K562 (cell line): Measurements from ENCODE around the gene KXD1. TPM values are rescaled to one million over a fixed set of nuclear protein-coding genes. Genes with fewer than 3 reads are reported as not detected.

Experiments used
- ATAC-seq: fragments of 200-7000 bp; cut with Tn5 transposase; 3 replicates; pipeline ENCODE4 v1.9.1; 2020; ENCODE audit warnings: moderate library complexity
- BruUV-seq: library from RNA; stranded (reverse); fragments of 400-500 nt; replicated peaks from 2 replicates; lab custom pipeline; 2021; lab: Mats Ljungman, UMichigan
- CTCF ChIA-PET: fragments of 300-600 bp; formaldehyde crosslinking; extraction: SDS; loops from one replicate; lab custom pipeline; 2021; ENCODE audit warnings: low intra/inter-chr PET ratio; lab: Yijun Ruan, JAX
- POLR2A ChIA-PET: fragments of 300-600, 350-650 bp; sonication (Branson Sonifier 250); formaldehyde crosslinking; extraction: SDS; loops from one replicate; lab custom pipeline; 2021; ENCODE audit warnings: antibody characterized with exemption, inconsistent platforms; lab: Yijun Ruan, JAX
- DNase-seq, 4 experiments: peaks; one replicate each; pipeline versions ENCODE4 v3.0.0 to v3.0.0-alpha.2; 2011 to 2018; ENCODE audit warnings: low spot score in 3 of 4, mixed read lengths in 3 of 4; ENCODE audit errors: extremely low read depth in 1 of 4
- FAIRE-seq: peaks from 2 replicates; lab custom pipeline; 2011; peaks lifted over from hg19 to GRCh38; lab: Jason Lieb, UNC
- H2AFZ ChIP-seq: 2 replicates; pipeline ENCODE4 v1.6.0; 2011; ENCODE audit warnings: low read depth, low read length, control low read depth, inconsistent platforms
- H3K27ac ChIP-seq: fragments of 200-600 bp; 3 replicates; pipeline ENCODE4 v1.8.0; 2011; ENCODE audit warnings: low read depth, mild to moderate bottlenecking, control low read depth, inconsistent platforms, low read length, moderate library complexity, mixed read lengths; ENCODE audit errors: extremely low read depth
- H3K27me3 ChIP-seq, 2 experiments: fragments of 300-600 bp in 1 of 2; 2 replicates in 1 of 2; 3 replicates in 1 of 2; pipeline versions ENCODE4 v1.6.0 to v1.8.0; 2011; ENCODE audit warnings: inconsistent platforms in 2 of 2, low read length in 2 of 2, mild to moderate bottlenecking in 1 of 2, mixed read lengths in 1 of 2, moderate library complexity in 1 of 2; ENCODE audit not compliant: control insufficient read depth in 2 of 2, insufficient read depth in 2 of 2
- H3K36me3 ChIP-seq: fragments of 300-600 bp; 3 replicates; pipeline ENCODE4 v1.8.0; 2011; ENCODE audit warnings: mild to moderate bottlenecking, low read length, inconsistent platforms; ENCODE audit not compliant: control insufficient read depth, insufficient read depth
- H3K4me1 ChIP-seq, 2 experiments: fragments of 200-600 bp in 1 of 2; replicated peaks in 1 of 2; 2 replicates in 1 of 2; 3 replicates in 1 of 2; pipeline versions ENCODE4 v1.5.1 to v1.8.0; 2011; ENCODE audit warnings: inconsistent platforms in 2 of 2, low read length in 2 of 2, mild to moderate bottlenecking in 1 of 2, mixed read lengths in 1 of 2, moderate library complexity in 1 of 2; ENCODE audit not compliant: control insufficient read depth in 2 of 2, insufficient read depth in 2 of 2
- H3K4me2 ChIP-seq: 2 replicates; pipeline ENCODE4 v1.6.1; 2011; ENCODE audit warnings: low read length, control low read depth, inconsistent platforms, mixed read lengths; ENCODE audit not compliant: insufficient read depth
- H3K4me3 ChIP-seq: fragments of 200-600 bp; sonication (generic), shearing (Covaris generic); 2 replicates; pipeline ENCODE4 v1.5.1; 2016; ENCODE audit warnings: control low read depth, inconsistent platforms
- H3K79me2 ChIP-seq: fragments of 200-600 bp; 3 replicates; pipeline ENCODE4 v1.8.0; 2011; ENCODE audit warnings: low read length, inconsistent platforms; ENCODE audit not compliant: control insufficient read depth, insufficient read depth
- H3K9ac ChIP-seq, 2 experiments: 2 replicates each; pipeline versions ENCODE4 v1.6.0 to v1.6.1; 2011; ENCODE audit warnings: low read depth in 2 of 2, low read length in 2 of 2, control low read depth in 1 of 2, inconsistent platforms in 1 of 2, mild to moderate bottlenecking in 1 of 2, mixed read lengths in 1 of 2; ENCODE audit not compliant: insufficient read depth in 1 of 2
- H3K9me1 ChIP-seq: one replicate; pipeline ENCODE4 v1.6.0; 2011; ENCODE audit warnings: inconsistent platforms, mild to moderate bottlenecking, low read length, moderate library complexity; ENCODE audit not compliant: control insufficient read depth, insufficient read depth
- H3K9me3 ChIP-seq: replicated peaks from 2 replicates; pipeline ENCODE4 v1.5.1; 2011; ENCODE audit warnings: low read depth, low read length, inconsistent platforms; ENCODE audit not compliant: control insufficient read depth, insufficient read depth
- H4K20me1 ChIP-seq: replicated peaks from 2 replicates; pipeline ENCODE4 v1.6.1; 2011; ENCODE audit warnings: low read length, inconsistent platforms, mixed read lengths; ENCODE audit not compliant: control insufficient read depth, insufficient read depth
- MAFF ChIP-seq: IDR thresholded peaks from 2 replicates; pipeline ENCODE4 v1.6.1; 2012; ENCODE audit warnings: low read length, improper control_type of control experiment
- NFE2 ChIP-seq: IDR thresholded peaks from 2 replicates; pipeline ENCODE4 v1.6.1; 2014; ENCODE audit warnings: antibody characterized with exemption, low read depth
- NFE2L1 ChIP-seq: fragments of 450-650 bp; IDR thresholded peaks from 2 replicates; pipeline ENCODE4 v1.6.1; 2016; ENCODE audit warnings: missing genetic modification characterization, low read depth, mild to moderate bottlenecking, missing compliant biosample characterization, moderate library complexity, borderline replicate concordance
- POLR2G ChIP-seq: fragments of 200-400 bp; formaldehyde crosslinking; IDR thresholded peaks from 2 replicates; pipeline ENCODE4 v1.6.1; 2017; ENCODE audit warnings: low read depth, mild to moderate bottlenecking, antibody characterized with exemption, low read length, moderate library complexity
- RBFOX2 ChIP-seq: fragments of 200-400 bp; formaldehyde crosslinking; IDR thresholded peaks from 2 replicates; pipeline ENCODE4 v1.6.1; 2017; ENCODE audit warnings: low read depth, mild to moderate bottlenecking, low read length, moderate library complexity
- RBM22 ChIP-seq: fragments of 200-400 bp; formaldehyde crosslinking; IDR thresholded peaks from 2 replicates; pipeline ENCODE4 v1.6.1; 2018; ENCODE audit warnings: low read length, low read depth; ENCODE audit not compliant: poor library complexity, severe bottlenecking
- RBM34 ChIP-seq: fragments of 200-400 bp; formaldehyde crosslinking; IDR thresholded peaks from 2 replicates; pipeline ENCODE4 v1.6.1; 2018; ENCODE audit warnings: low read length, borderline replicate concordance; ENCODE audit not compliant: insufficient read depth
- ZNF655 ChIP-seq: fragments of 250-450 bp; sonication (Bioruptor Pico); IDR thresholded peaks from 2 replicates; pipeline ENCODE4 v1.5.0; 2021
- whole genome bisulfite sequencing: fragments of 100-300 bp; shearing (Covaris generic); methylation state at CpG from one replicate; pipeline ENCODE4 v1.1.6; 2016; ENCODE audit warnings: low coverage, mixed read lengths; ENCODE audit not compliant: insufficient coverage; ENCODE audit errors: missing lambda C conversion rate; 5-methylcytosine and 5-hydroxymethylcytosine counted together
- in situ Hi-C: fragments of 300-500 bp; cut with MboI; formaldehyde crosslinking; loops from 4 replicates; pipeline ENCODE4 v1.15.0; 2018; ENCODE audit warnings: inconsistent platforms, mixed read lengths
- intact Hi-C: fragments of 100-400 bp; cut with micrococcal nuclease; formaldehyde crosslinking; loops from 2 replicates; pipeline ENCODE4 v1.14.2; 2022
- polyA plus RNA-seq, 8 experiments: library from polyadenylated mRNA; depleted of rRNA in 4 of 8; stranded (reverse) in 5 of 8; unstranded in 3 of 8; fragments of >200 nt; fragmentation: Nextera tagmentation in 2 of 8; fragmentation: Illumina TruSeq in 1 of 8; extraction: Ambion mirVana in 2 of 8; extraction: Trizol in 1 of 8; gene quantifications; 2 replicates each; pipeline versions ENCODE4 v1.2.1 to v1.2.3, GENCODE V29; 2011 to 2014; ENCODE audit warnings: inconsistent platforms in 1 of 8, missing spikeins in 1 of 8
- total RNA-seq, 7 experiments: library from RNA; depleted of rRNA in 6 of 7; stranded (reverse); fragments of >200 nt in 6 of 7; fragmentation: Illumina TruSeq in 2 of 7; extraction: Trizol in 2 of 7; gene quantifications; 2 replicates each; pipeline versions ENCODE4 v1.2.1 to v1.2.3, GENCODE V29; 2011 to 2021; ENCODE audit warnings: low replicate concordance in 1 of 7
- TF ChIP-seq, protein P1 (sequence below), 2 experiments: IDR thresholded peaks; 2 replicates each; pipeline ENCODE4 v1.6.1; 2011; ENCODE audit warnings: borderline replicate concordance in 1 of 2, control low read depth in 1 of 2, low read depth in 1 of 2, low read length in 1 of 2, mild to moderate bottlenecking in 1 of 2, mixed read lengths in 1 of 2, moderate library complexity in 1 of 2; ENCODE audit not compliant: insufficient read depth in 1 of 2, insufficient read length in 1 of 2, poor library complexity in 1 of 2, severe bottlenecking in 1 of 2; ENCODE audit errors: extremely low read depth in 1 of 2

The KXD1 gene
- total and polyA plus RNA-seq, 9 of the 15 experiments (the other 6 are each of a cell fraction or from before 2014, with no cell fraction given) = 21.9 to 210 (median 118) TPM

- BruUV-seq = no TSS peak
- Histone ChIP-seq H3K79me2 (peaks cover 44% of the 10 kb centered on the region), H3K4me1 (peaks cover 7 to 18% of the 10 kb centered on the region in 2 experiments; a peak in 4 of 5 replicates), H2AFZ (no peak overlapping the region), H3K36me3 (peaks cover 71% of the 10 kb centered on the region; the same call in 2 of the 3 replicates), H3K4me2 (no peak overlapping the region), H3K27me3 (no peaks in the 10 kb centered on the region), H3K27ac (no peak overlapping the region), H3K9me3 (no peaks in the 10 kb centered on the region), H3K4me3 (no peak overlapping the region), H4K20me1 (no peaks in the 10 kb centered on the region), H3K9me1 (no peaks in the 10 kb centered on the region), H3K9ac (peak overlapping the region in 1 of 2 experiments; percentile 55; a peak in 2 of 4 replicates)
- TF ChIP-seq, protein P1, sequence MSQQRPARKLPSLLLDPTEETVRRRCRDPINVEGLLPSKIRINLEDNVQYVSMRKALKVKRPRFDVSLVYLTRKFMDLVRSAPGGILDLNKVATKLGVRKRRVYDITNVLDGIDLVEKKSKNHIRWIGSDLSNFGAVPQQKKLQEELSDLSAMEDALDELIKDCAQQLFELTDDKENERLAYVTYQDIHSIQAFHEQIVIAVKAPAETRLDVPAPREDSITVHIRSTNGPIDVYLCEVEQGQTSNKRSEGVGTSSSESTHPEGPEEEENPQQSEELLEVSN (IDR thresholded peaks at IDR 0.05; ENCODE audit: borderline replicate concordance in 1 of 2, extremely low read depth in 1 of 2, insufficient read depth in 1 of 2, insufficient read length in 1 of 2, low read depth in 1 of 2, low read length in 1 of 2, poor library complexity in 1 of 2, severe bottlenecking in 1 of 2) = no peak
- no peak for TF ChIP-seq RBM22
- TF ChIP-seq RBFOX2 = peak; percentile 29; the same call in 1 of the 2 replicates
- TF ChIP-seq ZNF655 (CRISPR knock-in tag) = no peak
- no peak for TF ChIP-seq MAFF
- no peak for TF ChIP-seq NFE2L1
- 0 out of 2 replicates have a peak, but pooled peaks have one; percentile 30 for TF ChIP-seq POLR2G
- no peak for TF ChIP-seq RBM34
- TF ChIP-seq NFE2 = no peak
- FAIRE-seq (no peak), DNase-seq (no peak), ATAC-seq (no peak)
- intact Hi-C loops = no loop called here
- POLR2A ChIA-PET = interaction anchor here (0.7 to 0.9 kb wide), 2 partner anchors 9 to 408 kb away, joined by 3 read pairs; partner anchors contain the start of gene UBA52
- in situ Hi-C loops = no loop called here
- CTCF ChIA-PET = no interaction called here
- WGBS = 94% methylated on average over 14 of the region's 14 CpGs
These were observed 4.4 kb downstream of the KXD1 start for GRCh38 chr19:18562086-18562485.
